ENCODE results near the gene CACNG1.

The CACNG1 gene

DNA sequence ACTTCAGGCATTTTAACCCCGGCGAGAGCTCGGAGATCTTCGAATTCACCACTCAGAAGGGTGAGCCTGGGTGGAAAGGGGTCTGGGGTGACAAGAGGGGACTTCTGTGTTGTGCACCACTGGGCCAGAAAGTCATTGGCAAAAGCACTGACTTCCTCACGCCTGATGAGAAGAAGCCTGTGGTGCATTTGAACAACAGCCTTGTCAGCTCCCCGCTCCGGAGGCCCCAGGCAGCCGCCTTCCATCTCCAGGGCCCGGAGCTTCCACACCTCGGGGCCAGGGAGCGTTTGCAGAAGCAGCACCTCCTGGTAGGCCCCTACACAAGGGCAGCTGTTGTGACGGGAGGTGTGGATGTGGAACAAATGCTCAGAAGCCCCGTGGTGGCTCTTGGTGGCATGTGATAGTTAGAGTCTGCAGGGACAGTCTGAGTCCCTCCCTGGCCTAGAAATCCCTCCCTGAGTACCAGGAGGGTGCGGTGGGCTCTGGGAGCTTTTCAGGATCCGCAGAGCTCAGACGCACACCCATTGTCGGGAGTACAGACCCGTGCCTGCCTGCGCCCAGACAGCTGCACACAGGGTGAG lies 9.7 kb downstream of the CACNG1 start:
- H3K4me3 ChIP-seq (replicated peaks in 1 of 2; ENCODE audit: low read depth in 2 of 2, low read length in 2 of 2) = no peak overlapping the region
- TF ChIP-seq, protein P1, sequence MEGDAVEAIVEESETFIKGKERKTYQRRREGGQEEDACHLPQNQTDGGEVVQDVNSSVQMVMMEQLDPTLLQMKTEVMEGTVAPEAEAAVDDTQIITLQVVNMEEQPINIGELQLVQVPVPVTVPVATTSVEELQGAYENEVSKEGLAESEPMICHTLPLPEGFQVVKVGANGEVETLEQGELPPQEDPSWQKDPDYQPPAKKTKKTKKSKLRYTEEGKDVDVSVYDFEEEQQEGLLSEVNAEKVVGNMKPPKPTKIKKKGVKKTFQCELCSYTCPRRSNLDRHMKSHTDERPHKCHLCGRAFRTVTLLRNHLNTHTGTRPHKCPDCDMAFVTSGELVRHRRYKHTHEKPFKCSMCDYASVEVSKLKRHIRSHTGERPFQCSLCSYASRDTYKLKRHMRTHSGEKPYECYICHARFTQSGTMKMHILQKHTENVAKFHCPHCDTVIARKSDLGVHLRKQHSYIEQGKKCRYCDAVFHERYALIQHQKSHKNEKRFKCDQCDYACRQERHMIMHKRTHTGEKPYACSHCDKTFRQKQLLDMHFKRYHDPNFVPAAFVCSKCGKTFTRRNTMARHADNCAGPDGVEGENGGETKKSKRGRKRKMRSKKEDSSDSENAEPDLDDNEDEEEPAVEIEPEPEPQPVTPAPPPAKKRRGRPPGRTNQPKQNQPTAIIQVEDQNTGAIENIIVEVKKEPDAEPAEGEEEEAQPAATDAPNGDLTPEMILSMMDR (IDR thresholded peaks at IDR 0.05; ENCODE audit: low read depth, low read length) = no peak
- DNase-seq (ENCODE audit: low read depth in 2 of 2) = no peak

DNA sequence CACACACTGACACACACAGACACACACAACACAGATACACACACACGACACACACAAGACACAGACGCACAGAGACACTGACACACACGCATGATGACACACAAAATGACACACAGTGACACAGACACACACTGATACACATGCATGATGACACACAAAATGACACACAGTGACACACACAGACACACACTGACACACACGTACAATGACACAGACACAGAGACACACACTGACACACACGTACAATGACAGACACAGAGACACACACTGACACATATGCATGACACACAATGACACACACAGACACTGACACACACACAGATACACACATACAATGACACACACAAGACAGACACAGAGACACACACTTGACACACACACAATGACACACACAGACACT lies 10.3 kb downstream of the CACNG1 start:
- no peak overlapping the region for H3K4me3 ChIP-seq (replicated peaks in 1 of 2; ENCODE audit: low read depth in 2 of 2, low read length in 2 of 2)
- TF ChIP-seq, protein P1 (IDR thresholded peaks at IDR 0.05; ENCODE audit: low read depth, low read length) = no peak
- DNase-seq (ENCODE audit: low read depth in 2 of 2) = no peak

DNA sequence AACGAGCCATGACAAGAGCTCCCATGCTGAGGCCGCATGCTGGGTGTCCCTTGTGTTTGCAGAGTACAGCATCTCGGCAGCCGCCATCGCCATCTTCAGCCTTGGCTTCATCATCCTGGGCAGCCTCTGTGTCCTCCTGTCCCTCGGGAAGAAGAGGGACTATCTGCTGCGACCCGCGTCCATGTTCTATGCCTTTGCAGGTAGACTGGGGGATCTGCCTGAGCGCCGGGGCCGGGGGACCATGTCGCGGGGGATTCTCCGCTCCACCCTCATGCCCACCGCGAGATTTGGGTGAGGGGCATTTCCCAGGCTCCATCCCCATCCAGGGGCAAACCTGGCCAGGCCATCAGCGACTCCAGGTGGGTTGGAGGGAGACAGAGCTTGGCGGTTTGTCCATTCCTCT lies 10.7 kb downstream of the CACNG1 start:
- H3K4me3 ChIP-seq (replicated peaks in 1 of 2; ENCODE audit: low read depth in 2 of 2, low read length in 2 of 2) = no peak overlapping the region
- DNase-seq (ENCODE audit: low read depth in 2 of 2) = no peak

DNA sequence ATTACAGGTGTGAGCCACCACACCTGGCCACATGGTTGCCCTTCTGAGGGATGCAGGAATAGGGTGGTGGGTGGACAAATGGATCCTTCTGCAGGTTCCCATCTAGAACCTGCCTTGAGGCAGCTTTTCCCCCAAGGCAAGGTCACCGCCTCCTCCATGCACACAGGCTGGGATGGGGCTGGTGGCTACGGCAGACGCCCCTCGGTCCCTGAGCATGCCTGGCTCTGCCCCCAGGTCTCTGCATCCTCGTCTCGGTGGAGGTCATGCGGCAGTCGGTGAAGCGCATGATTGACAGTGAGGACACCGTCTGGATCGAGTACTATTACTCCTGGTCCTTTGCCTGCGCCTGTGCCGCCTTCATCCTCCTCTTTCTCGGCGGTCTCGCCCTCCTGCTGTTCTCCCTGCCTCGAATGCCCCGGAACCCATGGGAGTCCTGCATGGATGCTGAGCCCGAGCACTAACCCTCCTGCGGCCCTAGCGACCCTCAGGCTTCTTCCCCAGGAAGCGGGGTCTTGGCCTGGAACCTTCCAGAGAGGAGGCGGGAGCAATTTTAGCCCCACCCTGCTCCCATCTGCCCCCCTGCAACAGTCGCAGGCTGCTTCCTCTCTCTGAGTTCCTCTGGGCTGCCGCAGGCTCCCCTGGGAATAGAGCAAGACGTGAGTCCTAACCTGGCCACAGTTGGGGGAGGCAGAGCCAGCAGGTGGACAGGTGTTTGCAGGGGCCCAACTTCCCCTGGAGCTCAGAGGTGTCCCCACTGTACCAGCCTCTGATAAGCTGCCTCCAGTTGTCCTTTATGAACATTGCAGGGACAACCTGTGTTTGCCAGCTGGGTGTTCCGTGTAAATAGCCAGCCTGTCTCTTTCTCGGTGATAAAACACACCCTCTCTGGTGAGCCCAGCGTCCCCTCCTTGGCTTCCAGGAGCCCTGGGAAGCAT lies 11.7 kb downstream of the CACNG1 start:
- no peak overlapping the region for H3K4me3 ChIP-seq (replicated peaks in 1 of 2; ENCODE audit: low read depth in 2 of 2, low read length in 2 of 2)
- no peak for DNase-seq (ENCODE audit: low read depth in 2 of 2)
- TF ChIP-seq, protein P1 (IDR thresholded peaks at IDR 0.05; ENCODE audit: low read depth, low read length) = no peak

More for the DNA sequence above, 10.7 kb downstream of the CACNG1 start:
- TF ChIP-seq, protein P1 (IDR thresholded peaks at IDR 0.05; ENCODE audit: low read depth, low read length) = no peak

DNA sequence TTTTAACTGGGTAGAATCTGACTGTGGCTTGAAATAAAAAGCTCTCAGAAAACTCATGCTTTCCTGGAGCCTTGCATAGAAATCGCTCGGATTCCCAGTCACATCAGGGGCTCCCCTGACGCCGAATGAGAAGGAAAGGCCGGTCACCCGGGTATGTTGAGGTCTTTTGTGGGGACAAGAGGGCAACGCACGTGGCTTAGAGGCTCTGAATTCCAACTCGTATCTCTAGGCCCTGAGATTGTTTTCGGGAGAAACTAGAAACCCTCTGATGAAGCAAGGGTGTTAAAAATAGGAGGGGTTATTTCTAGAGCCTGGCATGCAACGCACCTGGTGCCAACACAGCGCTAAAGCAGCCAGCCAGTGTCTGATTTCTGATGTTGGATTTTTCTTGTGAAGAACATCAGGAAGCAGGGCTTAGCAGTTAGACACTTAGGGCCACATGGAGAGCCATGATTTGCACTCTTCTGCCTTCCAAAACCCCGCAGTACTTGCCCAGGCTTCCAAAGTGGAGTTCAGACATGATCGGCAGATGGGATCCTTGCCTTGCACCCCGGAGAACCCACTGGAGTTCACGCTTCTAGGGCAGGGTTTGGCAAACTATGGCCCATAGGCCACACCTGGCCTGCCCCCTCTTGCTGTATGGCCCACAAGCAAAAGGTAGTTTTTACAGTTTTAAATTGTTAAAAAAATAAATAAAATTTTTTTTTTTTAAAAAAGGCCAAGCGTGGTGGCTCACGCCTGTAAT lies 12.6 kb downstream of the CACNG1 start:
- TF ChIP-seq, protein P1 (IDR thresholded peaks at IDR 0.05; ENCODE audit: low read depth, low read length) = no peak
- no peak for DNase-seq (ENCODE audit: low read depth in 2 of 2)
- no peak overlapping the region for H3K4me3 ChIP-seq (replicated peaks in 1 of 2; ENCODE audit: low read depth in 2 of 2, low read length in 2 of 2)

DNA sequence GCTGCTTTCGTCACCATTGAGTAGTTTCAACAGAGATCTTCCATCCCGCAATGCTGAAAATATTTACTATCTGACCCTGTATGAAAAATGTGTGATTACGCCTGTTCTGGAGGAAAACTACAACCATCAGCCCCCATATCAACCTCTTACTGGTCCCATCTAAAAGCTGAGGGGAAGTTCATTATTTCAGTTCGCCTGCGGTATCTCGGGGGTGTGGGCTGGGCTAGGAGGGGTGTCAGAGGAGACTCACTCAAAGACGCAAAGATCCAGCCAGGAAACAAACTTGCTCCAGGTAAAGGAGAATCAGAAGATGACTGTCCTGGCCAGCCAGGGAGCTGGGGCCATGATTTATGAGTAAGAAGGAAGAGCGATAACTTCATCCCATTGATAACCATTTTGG lies 13.7 kb downstream of the CACNG1 start:
- DNase-seq (ENCODE audit: low read depth in 2 of 2) = no peak
- H3K4me3 ChIP-seq (replicated peaks in 1 of 2; ENCODE audit: low read depth in 2 of 2, low read length in 2 of 2) = no peak overlapping the region
- TF ChIP-seq, protein P1 (IDR thresholded peaks at IDR 0.05; ENCODE audit: low read depth, low read length) = no peak

Measured in cardiac fibroblast (primary cell).